Head of caudate nucleus (tissue), 42 donors: ENCODE measurements around the gene ETV3.
A peak's percentile ranks its signal among the peaks of the same experiment; 100 is the strongest.

Experiments used
- DNase-seq, 42 donors: peaks; one replicate each; pipeline versions ENCODE4 v3.0.0 to v3.0.0-alpha.2; 2020 to 2021; ENCODE audit warnings: mixed read lengths in 7 of 42
- intact Hi-C: fragments of 100-400 bp; cut with DNase I; formaldehyde crosslinking; loops from one replicate; pipeline ENCODE4 v1.15.0; 2022

The ETV3 gene

DNA sequence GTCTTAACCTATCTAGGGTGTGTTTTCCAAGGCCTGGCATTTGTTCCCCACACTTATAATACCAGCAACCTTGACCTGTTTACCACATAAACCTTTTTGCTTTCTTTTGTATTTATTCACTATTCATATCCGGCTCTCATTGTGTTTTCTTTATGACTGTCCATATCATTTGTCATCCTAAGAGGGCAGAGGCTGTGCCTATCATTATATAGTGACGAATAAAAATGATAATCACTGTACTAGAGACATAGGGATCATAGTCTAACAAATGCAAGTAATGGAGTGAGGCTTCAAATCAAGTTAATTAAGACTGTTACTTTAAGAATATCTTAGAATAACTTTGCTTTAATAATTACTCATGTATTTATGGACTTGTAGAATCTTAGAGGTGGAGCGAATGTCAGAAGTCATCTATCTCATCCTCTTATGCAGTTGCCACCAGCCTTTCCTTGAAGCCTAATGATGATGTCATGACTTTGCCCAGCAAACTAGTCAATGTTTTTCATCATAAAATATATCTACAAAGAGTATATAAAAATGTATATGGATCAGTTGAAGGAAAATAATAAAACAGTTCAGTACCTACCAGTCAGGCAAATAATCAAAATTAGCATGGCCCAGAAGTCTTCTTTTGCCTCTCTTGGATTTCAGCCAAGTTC is 4.7 kb upstream of the ETV3 start:
- intact Hi-C loops, result no loop called here
- DNase-seq, result no peak

DNA sequence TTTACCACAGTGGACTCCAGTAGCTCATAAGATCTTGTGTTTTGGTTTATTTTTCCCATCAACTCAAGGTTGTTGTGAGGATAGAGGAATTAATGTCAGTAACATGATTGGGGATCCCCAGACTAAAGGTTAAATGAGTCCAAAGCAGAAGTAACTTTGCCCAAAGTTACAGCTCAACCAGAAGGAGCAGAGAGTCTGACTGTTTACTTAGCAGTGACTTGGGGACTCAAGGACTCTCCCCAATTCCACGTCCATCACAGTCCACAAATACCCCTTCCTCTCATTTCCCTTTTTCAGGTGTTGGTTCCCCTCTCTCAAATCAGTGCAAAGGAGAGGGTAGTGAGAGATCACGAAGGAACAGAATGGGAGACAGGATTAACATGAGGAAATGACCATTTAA is 4.0 kb upstream of the ETV3 start:
- no peak for DNase-seq
- intact Hi-C loops, result no loop called here

DNA sequence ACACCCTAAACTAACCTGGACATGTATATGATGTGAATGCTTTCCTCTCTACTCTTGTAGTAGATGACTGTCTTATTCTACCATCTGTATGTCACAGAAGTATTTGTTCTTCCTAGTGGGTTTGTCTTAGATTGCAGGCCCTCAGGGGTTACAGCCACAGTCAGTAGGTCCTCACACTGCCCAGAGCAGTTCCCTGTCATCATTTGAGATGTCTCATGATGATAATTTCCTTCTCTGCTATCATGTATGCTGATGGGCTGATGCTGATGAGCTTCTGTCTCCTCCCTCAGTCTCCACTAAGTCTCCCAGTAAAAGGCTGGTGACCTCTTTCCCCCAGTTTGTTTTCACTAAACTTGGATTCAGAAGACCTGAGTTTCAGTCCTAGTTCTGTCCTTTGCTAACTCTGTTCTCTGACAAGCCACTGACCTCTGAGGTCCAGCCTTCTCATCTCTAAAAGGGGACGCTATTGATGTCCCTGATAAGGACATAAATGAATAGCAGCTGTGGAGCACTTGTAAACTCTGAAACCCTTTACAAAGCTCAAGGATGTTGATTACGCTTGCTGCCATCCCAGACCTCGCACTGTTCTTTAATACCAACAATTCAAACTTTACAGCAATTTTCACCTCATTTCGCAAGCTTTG is 3.1 kb upstream of the ETV3 start:
- intact Hi-C loops, result no loop called here
- no peak for DNase-seq

DNA sequence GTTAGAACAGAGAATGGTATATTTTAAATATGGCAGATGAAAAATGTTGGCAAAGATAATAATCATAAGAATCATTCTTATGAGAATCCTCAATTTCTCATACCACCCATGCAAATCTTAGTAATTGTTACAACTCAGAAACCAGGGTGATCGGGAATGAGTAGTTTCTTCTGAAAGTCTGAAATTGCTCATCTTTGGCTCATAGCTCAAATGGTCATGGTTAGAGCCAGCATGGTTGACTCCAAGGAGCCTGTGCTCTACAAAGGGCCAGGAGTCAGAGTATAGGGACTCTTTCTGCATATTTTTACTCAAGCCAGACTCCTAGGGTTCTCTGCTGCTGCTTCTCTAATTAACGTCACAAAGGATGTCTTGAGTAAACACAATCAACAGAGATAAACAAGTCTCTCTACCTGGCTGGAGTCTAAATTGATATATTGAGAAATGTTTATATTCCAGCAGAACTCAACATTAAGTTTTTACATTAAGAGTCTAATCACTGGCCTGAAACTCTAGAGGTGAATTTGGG is 1.9 kb upstream of the ETV3 start:
- no peak for DNase-seq
- intact Hi-C loops, result no loop called here

DNA sequence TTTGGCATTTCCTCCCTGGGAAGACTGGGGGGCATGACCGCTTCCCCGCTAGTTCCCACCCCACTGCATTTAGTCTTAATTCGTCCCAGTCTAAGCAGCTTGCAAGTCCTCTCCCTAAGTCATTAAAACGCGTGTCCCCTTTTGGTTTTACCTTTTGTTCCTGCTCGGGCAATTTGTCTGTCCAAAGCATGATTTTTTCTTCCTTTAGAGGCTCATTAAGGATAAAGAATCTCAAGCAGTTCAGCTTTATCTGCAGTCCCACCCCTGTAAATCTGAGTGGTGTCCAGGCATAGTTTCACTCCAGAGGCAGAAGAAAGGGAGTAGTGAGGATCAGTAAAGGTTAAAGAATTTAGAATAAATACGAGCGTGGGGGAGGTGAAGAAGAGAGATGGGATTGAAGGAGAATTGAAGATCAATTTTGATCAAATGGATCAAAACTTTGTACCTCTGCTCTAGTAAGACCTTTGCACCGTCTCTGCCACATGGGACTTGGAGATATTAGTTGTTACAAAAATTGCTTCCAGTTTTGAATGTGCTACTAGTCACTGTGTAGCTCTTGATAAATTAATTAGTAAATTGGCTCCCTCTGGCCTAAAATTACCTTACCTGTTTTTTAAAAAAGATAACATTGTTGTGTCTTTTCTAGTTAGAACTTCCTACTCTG is 989 bp upstream of the ETV3 start:
- intact Hi-C loops, result loop anchor here (5.0 kb wide), 1 partner anchor 92 kb away; the partner anchor contains the start of gene ARHGEF11
- DNase-seq, result no peak

DNA sequence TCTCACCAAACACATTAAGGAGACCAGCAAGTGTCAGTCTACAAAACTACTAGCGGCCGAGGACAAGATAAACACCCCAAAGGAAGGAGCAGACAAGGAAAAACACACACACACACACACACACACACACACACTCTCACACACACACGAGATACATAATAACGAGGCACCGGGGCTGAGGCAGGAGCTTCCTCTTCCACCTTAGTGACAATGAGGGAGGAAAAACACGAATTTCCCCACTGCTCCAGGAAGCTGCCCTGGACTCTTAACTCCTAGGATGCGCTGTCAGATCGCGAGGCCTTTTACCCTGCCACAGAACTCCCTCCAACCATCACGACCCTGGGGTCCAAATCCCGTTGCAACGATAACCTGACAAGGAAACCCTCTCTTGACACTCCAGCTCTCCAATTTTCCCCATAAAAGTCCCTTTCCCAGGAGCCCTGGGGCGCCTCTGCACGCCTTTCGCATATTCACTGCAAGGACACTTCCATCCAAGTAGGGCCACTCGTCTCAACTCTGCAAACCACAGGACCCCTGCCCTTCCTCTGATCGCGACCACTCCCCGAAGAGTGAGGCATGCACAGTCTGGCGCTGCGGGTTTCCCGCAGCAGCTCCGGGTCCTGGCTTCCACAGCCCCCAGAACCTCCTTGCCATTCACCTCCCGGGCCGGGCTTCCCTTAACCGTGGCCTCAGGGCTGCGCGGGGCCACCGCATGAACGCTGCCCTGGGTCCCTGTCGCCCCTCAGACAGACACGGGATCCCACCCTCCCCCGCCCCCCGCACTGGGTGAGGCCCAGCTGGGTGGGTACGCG is 581 bp downstream of the ETV3 start:
- intact Hi-C loops, result loop anchor here (5.0 kb wide), 1 partner anchor 90 kb away; the partner anchor contains the start of gene ARHGEF11
- DNase-seq, result peak in 10 of 42 donors; percentile 10 to 40 (median 18)

DNA sequence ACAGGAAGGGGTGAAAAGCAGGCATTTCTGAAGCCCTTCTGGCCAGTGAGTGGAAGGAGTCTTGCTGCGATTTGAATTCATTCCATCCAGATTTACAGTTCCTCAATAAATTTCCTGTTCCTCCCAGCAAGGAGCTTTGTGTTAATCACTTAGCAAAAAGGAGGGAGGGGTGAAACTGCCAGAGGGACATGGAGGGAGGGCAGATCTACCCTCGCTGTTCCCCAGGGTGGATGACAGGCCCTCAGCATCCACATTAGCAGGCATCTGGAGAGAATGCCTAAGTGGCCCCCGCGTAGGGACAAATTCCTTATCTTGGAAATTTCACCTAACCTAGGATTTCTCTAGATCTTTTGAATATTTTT is 1.2 kb downstream of the ETV3 start:
- DNase-seq, result no peak
- intact Hi-C loops, result loop anchor here (5.0 kb wide), 1 partner anchor 90 kb away; the partner anchor contains the start of gene ARHGEF11

DNA sequence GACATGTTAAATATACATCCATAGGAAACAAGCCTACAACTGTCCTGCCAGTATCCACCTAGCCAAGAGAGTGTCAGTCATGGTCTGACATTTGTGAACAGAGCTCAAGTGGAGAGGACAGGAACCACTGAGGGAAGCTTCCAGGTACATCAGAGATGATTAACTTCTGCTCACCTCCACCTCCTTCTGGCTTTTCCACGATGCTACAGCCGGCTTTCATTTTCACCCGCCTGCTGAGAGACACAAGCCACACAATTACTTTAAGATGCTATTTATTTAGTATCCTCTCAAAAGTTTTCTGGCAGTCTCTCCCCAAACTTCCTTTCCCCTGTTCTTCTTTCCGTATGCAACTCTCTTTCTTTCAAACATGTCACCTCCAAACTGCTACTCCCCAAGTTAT is 2.1 kb downstream of the ETV3 start:
- no peak for DNase-seq
- intact Hi-C loops, result loop anchor here (5.0 kb wide), 1 partner anchor 89 kb away; the partner anchor contains the start of gene ARHGEF11

DNA sequence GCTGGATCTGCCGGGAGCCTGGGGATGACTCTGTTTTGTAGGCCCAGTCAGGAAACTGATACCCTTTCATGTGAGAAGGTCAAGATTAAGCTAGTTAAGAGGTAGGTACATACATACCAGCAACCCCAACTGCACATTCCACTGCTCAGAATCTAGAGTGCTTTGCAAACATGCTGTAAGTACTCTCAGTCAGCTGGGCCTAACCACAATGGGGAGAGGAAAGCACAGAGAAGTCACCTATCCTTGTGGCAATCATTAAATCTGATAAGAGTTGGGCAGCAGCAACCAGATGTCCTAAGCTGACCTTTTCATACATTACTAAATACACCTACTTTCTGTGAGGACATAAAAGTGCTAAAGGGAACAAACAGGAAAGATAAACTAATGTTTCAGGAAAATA is 2.5 kb downstream of the ETV3 start:
- DNase-seq, result no peak
- intact Hi-C loops, result loop anchor here (5.0 kb wide), 1 partner anchor 88 kb away; the partner anchor contains the start of gene ARHGEF11

DNA sequence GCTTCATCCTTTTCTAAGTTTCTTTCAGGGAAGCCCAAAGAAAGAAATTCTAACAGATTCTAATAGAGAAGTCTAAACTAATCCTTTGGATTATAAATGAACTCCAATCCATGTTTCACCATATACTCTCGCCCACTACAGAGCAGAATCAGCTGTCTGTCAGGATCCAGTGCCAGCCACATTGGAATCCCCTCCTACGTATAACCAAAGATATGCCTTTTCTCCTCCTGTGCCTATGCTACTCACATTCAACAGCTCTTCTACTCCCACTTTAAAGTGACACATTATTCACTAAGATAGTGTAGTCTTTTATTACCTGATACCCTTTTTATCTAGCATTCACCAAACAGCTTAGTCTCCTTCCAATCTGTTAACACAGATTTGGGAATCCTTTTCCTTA is 3.1 kb downstream of the ETV3 start:
- peak in 31 of 42 donors; percentile 16 to 84 (median 53) for DNase-seq
- intact Hi-C loops, result loop anchor here (5.0 kb wide), 1 partner anchor 88 kb away; the partner anchor contains the start of gene ARHGEF11

DNA sequence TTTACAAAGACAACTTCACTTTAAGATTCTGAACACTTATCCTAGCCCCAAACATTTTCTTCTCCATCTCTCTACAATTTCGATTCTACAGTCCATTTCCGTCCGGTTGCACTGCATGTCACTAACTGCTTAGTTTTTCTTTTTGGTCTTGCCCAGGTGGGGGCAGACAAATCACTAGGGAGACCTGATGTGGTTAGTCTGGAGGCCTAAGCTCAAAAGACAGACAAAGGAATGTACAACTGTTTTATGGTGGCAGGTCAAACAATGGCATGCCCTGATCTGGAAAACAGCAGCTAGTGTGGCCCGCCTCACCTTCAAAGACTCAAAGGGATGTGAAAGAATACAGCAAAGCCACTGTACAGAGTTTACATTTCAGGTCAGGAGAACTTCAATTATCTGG is 3.8 kb downstream of the ETV3 start:
- intact Hi-C loops, result no loop called here
- DNase-seq, result no peak

DNA sequence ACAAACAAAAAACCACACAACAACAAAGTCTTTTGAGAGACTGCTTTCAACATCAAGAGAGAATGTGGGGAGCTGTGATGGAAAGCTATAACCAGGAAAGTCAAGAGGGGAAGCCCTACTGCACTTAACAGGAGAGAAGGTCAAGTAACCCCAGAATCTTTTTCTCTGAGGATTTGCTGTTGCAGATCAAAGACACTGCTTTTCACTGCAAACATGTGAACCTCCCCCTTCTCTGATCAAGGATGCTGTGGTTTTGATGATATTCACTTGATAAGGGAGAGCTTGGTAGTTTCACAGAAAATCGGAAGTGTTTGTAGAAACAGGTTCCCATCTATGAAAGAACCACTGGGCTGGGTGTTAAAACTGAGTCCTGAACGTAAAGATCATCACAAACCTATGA is 4.8 kb downstream of the ETV3 start:
- intact Hi-C loops, result no loop called here
- DNase-seq, result no peak

DNA sequence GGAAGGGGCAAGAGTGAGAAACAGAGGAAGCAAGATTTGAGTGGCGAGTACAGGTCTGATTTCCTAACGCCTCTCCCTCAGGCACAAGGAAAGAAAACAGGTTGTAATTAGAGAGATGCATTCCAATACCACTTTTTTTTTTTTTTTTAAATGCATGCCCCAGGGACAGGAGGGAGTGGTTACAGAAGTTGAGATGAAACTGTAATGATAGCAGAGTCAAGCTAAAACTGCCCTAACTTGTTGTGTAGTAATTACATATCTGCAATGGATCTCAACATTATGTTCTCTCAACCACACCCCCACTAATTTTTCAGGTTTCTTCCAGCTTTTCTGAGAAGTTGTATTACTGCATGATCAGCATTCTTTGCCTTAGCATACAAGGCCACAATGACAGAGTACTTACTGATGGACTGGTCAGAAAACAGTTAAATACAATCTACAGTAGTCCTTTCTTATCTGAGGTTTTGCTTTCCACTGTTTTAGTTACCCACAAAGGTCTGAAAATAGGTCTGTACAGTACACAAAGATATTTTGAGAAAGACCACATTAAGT is 5.5 kb downstream of the ETV3 start:
- intact Hi-C loops, result no loop called here

DNA sequence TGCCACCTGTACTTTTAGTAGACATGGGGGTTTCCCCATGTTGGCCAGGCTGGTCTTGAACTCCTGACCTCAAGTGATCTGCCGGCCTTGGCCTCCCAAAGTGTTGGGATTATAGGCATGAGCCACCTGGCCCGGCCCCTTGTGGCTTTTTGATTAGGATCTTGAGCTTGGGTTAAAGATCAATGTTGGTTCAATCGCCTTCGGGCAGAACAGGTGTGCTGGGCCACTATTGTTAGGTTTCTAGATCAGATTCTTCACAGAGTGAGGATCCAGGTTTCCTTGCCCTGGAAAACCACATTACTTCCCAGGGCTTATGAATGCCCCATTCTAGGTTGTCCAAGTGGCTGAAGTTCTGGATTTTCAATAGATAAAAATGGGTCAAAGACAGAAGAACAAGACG is 6.1 kb downstream of the ETV3 start:
- DNase-seq, result no peak
- intact Hi-C loops, result no loop called here

More for the DNA sequence above, 5.5 kb downstream of the ETV3 start:
- DNase-seq, result no peak

DNA sequence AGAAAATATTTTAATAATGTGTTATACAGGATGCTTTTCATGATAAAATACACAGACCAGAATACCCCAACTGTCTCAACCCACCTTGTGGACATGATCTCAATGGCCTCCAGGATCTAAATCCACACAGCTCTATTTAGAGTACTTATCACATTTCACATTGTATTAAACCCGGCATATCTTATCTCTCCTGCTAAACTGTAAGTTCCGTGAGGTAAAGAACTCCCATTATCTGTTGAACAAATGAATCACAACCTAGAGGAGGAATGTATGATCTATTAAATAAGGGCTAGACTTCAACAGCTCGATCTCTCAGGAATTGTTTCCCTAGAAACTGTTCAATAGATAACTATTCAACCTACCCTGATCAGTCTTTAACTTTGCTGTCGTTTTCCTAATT is 6.9 kb downstream of the ETV3 start:
- DNase-seq, result no peak
- intact Hi-C loops, result no loop called here

DNA sequence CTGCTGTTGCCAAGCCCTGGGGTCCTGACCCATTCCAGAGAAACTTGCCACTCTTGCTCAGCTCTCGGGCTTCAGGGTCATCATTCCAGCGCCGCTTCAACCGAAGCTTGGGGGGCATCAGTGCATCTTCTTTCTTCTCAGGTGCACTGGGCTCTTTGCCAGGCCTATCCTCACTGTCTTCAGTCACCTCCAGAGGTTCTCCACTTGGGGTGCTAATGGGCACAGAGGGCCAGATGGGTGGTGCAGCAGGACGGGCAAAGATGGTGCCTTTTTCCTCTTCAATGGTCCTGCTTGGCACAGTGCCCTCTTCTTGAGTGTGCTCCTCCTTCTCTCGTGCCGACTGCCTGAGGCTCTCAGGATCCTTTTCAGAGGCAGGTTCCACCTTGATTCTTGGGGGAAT is 13.3 kb downstream of the ETV3 start:
- intact Hi-C loops, result no loop called here
- no peak for DNase-seq

DNA sequence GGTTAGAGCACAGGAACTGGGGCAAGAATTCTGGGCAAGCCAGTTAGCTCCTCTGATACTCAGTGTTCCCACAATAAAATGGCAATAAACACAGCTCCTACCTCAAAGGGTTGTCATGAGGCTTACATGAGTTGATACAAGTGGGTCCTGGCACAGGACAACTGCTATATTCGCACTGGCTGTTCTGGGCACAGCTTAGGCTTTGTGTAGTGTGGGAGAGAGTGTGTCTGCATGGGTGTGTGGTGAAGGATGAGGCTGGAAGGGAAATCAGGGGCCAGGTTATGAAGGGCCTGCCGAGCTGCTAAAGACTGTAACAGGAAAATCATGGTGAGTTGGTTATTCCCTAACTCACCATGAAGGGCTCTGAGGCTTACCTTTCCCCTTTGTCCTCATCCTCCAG is 18.7 kb downstream of the ETV3 start:
- peak in 1 of 42 donors; percentile 16 for DNase-seq
- intact Hi-C loops, result no loop called here

DNA sequence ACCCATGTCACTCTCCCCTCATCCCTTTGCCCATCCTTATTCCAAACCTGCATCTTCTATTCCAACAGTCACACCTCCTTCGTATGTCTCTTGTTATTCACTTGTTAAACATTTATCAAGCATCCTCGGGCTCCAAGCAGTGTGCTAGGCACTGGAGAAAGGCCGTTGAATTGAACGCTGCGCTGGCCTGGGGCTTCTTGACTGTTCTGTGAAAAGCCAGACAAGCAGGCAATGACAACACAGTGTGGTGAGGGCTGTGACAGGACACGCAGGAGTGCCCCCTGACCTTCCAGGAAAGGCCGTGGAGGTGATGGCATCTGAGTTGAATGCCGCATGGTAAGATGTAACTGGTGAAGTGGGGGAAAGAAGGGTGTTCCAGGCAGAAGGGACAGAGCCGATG is 19.2 kb downstream of the ETV3 start:
- intact Hi-C loops, result no loop called here
- DNase-seq, result peak in 2 of 42 donors; percentile 2 to 4

DNA sequence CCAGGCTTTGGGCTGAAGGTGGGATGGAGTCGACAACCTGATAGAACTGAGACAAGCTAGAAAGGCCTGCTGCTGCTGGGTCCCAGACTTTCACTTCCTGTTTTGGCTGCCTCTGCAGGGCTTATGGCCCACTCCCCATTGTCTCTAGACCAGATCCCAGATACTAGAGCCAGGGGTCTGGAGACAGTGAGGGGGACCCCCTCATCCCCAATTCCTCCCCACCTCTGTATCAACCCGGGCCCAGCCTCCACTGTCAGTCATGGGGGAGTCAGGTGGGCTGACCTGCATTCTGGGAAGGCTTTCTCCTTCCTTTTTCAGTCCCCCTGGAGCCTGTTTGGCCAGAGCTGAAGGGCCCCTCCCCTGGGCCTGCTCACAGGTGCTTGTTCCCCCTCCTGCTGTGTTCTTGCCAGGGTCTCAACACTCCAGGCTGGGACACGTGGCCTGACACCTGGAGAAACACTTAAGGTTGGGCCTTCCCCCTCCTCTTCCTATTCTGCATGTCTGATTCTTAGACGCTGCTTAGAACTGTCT is 20.6 kb downstream of the ETV3 start:
- peak in 5 of 42 donors; percentile 4 to 30 (median 19) for DNase-seq
- intact Hi-C loops, result no loop called here
